Mesenchymal stem cell (in vitro differentiated cells and primary cell): ENCODE results near the gene SSNA1. TPM values are rescaled to one million over a fixed set of nuclear protein-coding genes. Genes with fewer than 3 reads are reported as not detected.
"Not testable (repeated sequence)": the region's sequence is repeated elsewhere in the genome, so short reads cannot be mapped to it uniquely, and the experiment has no call there.

Source experiments
- DNase-seq: peaks from one replicate; pipeline ENCODE4 v3.0.0-alpha.2; 2013
- H2AFZ ChIP-seq: one replicate; pipeline ENCODE4 v1.6.1; 2013; ENCODE audit warnings: low read depth, mild to moderate bottlenecking, control low read depth, inconsistent platforms, low read length, moderate library complexity
- H2AK5ac ChIP-seq: 2 replicates; pipeline ENCODE4 v1.6.1; 2013; ENCODE audit warnings: low read length, moderate library complexity, mild to moderate bottlenecking, inconsistent platforms; ENCODE audit not compliant: severe bottlenecking
- H2BK120ac ChIP-seq: one replicate; pipeline ENCODE4 v1.6.1; 2013; ENCODE audit warnings: low read depth, mild to moderate bottlenecking, inconsistent platforms, low read length, moderate library complexity
- H2BK12ac ChIP-seq, 2 experiments: one replicate each; pipeline ENCODE4 v1.6.1; 2013; ENCODE audit warnings: inconsistent platforms in 2 of 2, low read length in 2 of 2, mild to moderate bottlenecking in 2 of 2, moderate library complexity in 2 of 2, control low read depth in 1 of 2
- H2BK15ac ChIP-seq: one replicate; pipeline ENCODE4 v1.6.1; 2013; ENCODE audit warnings: mild to moderate bottlenecking, low read depth, inconsistent platforms; ENCODE audit not compliant: poor library complexity, severe bottlenecking
- H2BK5ac ChIP-seq: 2 replicates; pipeline ENCODE4 v1.6.1; 2013; ENCODE audit warnings: low read depth, mild to moderate bottlenecking, low read length, control low read depth, inconsistent platforms; ENCODE audit not compliant: poor library complexity, severe bottlenecking
- H3K14ac ChIP-seq, 2 experiments: one replicate each; pipeline ENCODE4 v1.6.1; 2013; ENCODE audit warnings: inconsistent platforms in 2 of 2, low read length in 2 of 2, control low read depth in 1 of 2, mild to moderate bottlenecking in 1 of 2, moderate library complexity in 1 of 2
- H3K18ac ChIP-seq, 2 experiments: one replicate each; pipeline ENCODE4 v1.6.1; 2013; ENCODE audit warnings: inconsistent platforms in 2 of 2, low read length in 2 of 2, control low read depth in 1 of 2, low read depth in 1 of 2, mild to moderate bottlenecking in 1 of 2
- H3K23ac ChIP-seq, 2 experiments: one replicate each; pipeline ENCODE4 v1.6.1; 2013; ENCODE audit warnings: inconsistent platforms in 2 of 2, low read length in 2 of 2, mild to moderate bottlenecking in 2 of 2, moderate library complexity in 2 of 2, control low read depth in 1 of 2
- H3K27ac ChIP-seq: 2 replicates; pipeline ENCODE4 v1.5.1; 2013; ENCODE audit warnings: mild to moderate bottlenecking, moderate library complexity, low read length, control low read depth, inconsistent platforms; ENCODE audit not compliant: poor library complexity, severe bottlenecking
- H3K27me3 ChIP-seq, 2 experiments: 2 replicates each; pipeline versions ENCODE4 v1.6.1 to v1.7.0; 2013; ENCODE audit warnings: low read length in 2 of 2, mild to moderate bottlenecking in 2 of 2, moderate library complexity in 2 of 2, control low read depth in 1 of 2, inconsistent platforms in 1 of 2; ENCODE audit not compliant: control insufficient read depth in 1 of 2, insufficient read depth in 1 of 2
- H3K36me3 ChIP-seq, 2 experiments: 2 replicates each; pipeline versions ENCODE4 v1.6.1 to v1.7.0; 2013; ENCODE audit warnings: low read length in 2 of 2, control low read depth in 1 of 2, inconsistent platforms in 1 of 2, low read depth in 1 of 2, mild to moderate bottlenecking in 1 of 2; ENCODE audit not compliant: insufficient read depth in 2 of 2, control insufficient read depth in 1 of 2
- H3K4ac ChIP-seq, 2 experiments: one replicate each; pipeline ENCODE4 v1.6.1; 2013; ENCODE audit warnings: inconsistent platforms in 2 of 2, low read length in 2 of 2, mild to moderate bottlenecking in 2 of 2, moderate library complexity in 2 of 2, control low read depth in 1 of 2, low read depth in 1 of 2
- H3K4me1 ChIP-seq: 2 replicates; pipeline ENCODE4 v1.6.1; 2013; ENCODE audit warnings: low read depth, low read length, control low read depth; ENCODE audit not compliant: control insufficient read depth, insufficient read depth
- H3K4me2 ChIP-seq: 2 replicates; pipeline ENCODE4 v1.6.1; 2013; ENCODE audit warnings: low read length, mild to moderate bottlenecking, inconsistent platforms; ENCODE audit not compliant: poor library complexity, severe bottlenecking
- H3K4me3 ChIP-seq, 2 experiments: 2 replicates each; pipeline versions ENCODE4 v1.5.1 to v1.7.0; 2013; ENCODE audit warnings: low read length in 2 of 2, mild to moderate bottlenecking in 2 of 2, control low read depth in 1 of 2, low read depth in 1 of 2; ENCODE audit not compliant: insufficient read depth in 1 of 2
- H3K79me1 ChIP-seq: replicated peaks from 2 replicates; pipeline ENCODE4 v1.6.1; 2013; ENCODE audit warnings: mild to moderate bottlenecking, control low read depth, low read length, inconsistent platforms; ENCODE audit not compliant: poor library complexity, severe bottlenecking
- H3K9ac ChIP-seq: 2 replicates; pipeline ENCODE4 v1.7.0; 2013; ENCODE audit warnings: mild to moderate bottlenecking, low read length, moderate library complexity
- H3K9me3 ChIP-seq: 2 replicates; pipeline ENCODE4 v1.7.0; 2013; ENCODE audit warnings: mild to moderate bottlenecking, low read length; ENCODE audit not compliant: control insufficient read depth
- H4K8ac ChIP-seq: one replicate; pipeline ENCODE4 v1.6.1; 2013; ENCODE audit warnings: inconsistent platforms, mild to moderate bottlenecking, low read length, moderate library complexity
- H4K91ac ChIP-seq: one replicate; pipeline ENCODE4 v1.6.1; 2013; ENCODE audit warnings: mild to moderate bottlenecking, low read length, inconsistent platforms
- WGBS: methylation state at CpG from one replicate; pipeline ENCODE4 v1.1.7; 2013; ENCODE audit warnings: mixed read lengths; 5-methylcytosine and 5-hydroxymethylcytosine counted together
- small RNA-seq: library from polyadenylated mRNA; stranded (forward); fragments of <200 nt; extraction: miRNeasy Mini kit (QIAGEN cat#:217004); gene quantifications from one replicate; pipeline ENCODE3, GENCODE V24; 2013; ENCODE audit warnings: low read depth

SSNA1 gene

DNA sequence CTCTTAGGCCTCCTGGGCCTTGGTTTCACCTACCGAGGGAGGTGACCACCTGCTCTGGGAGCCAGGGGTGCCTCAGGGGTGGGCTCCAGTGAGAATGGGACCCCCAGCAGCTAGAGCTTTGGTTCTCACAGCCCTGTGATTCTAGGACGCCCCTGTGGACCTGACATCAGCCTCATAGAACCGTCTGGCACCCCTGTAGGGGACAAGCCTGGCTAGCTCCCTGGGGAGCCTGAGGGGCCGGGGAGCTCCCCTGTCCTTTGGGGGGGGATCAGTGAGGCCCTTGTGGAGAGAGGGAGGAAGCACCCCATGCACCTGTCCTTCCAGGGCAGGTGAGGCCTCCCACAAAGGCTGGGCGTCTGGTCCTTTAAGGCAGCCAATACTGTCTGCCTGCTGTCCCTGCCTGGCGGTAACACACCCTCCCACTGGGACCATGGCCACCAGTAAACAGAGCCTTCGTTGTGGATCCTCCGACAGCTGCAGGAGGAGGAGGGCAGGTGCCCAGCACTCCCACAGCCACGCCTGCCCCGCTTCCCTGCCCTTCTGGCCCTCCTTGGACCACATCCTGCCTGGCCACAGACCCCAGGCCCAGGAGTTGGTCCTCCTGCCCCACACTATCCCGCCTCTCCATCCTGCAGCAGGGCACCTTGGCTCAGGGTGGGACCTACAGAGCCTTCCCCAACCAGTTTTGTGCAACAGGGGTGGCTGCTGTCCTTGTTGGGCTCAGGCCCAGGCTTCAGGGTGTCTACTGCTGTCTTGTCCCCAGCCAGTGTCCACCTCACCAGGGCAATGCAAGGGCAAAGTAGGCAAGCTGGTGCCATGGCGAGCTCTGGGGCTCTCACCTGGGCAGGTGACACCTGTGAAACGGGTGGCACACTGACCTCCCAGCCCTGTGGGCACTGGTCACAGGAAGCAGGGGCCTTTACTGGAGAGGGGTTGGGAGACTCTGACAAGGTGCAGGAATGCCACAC, 49.6 kb downstream of the SSNA1 start:
- Histone ChIP-seq H3K18ac (no peak overlapping the region), H2AFZ (no peak overlapping the region), H2BK120ac (no peak overlapping the region), H3K27me3 (peaks cover 0 to 23% of the 10 kb centered on the region in 2 experiments), H3K36me3 (peaks cover 14 to 17% of the 10 kb centered on the region in 2 experiments), H3K27ac (no peak overlapping the region), H3K14ac (peak overlapping the region in 1 of 2 experiments; percentile 9), H3K4ac (no peak overlapping the region), H3K23ac (peak overlapping the region in 1 of 2 experiments; percentile 23), H3K4me3 (peak overlapping the region in 1 of 2 experiments; percentile 54), H3K4me1 (peaks cover 43% of the 10 kb centered on the region), H2BK15ac (peak overlapping the region; percentile 6), H3K9ac (peak overlapping the region; percentile 32), H2AK5ac (peak overlapping the region; percentile 17), H4K8ac (no peak overlapping the region), H2BK5ac (no peak overlapping the region), H3K4me2 (no peak overlapping the region), H3K79me1 (peaks cover 21% of the 10 kb centered on the region), H3K9me3 (no peaks in the 10 kb centered on the region), H4K91ac (peak overlapping the region; percentile 70), H2BK12ac (peak overlapping the region in 1 of 2 experiments; percentile 84)
- WGBS = 85% methylated on average over 13 of the region's 13 CpGs
- DNase-seq = no peak

- H2BK15ac ChIP-seq, H3K4ac ChIP-seq, H3K18ac ChIP-seq, H4K91ac ChIP-seq, H3K14ac ChIP-seq, H3K23ac ChIP-seq, H2AFZ ChIP-seq, H3K9me3 ChIP-seq, H2AK5ac ChIP-seq, H2BK120ac ChIP-seq, H2BK12ac ChIP-seq, H4K8ac ChIP-seq: not testable (repeated sequence)
- peaks cover 55% of the 10 kb centered on the region for H3K4me1 ChIP-seq
- H3K4me3 ChIP-seq = peak overlapping the region; percentile 72 to 79
- H3K79me1 ChIP-seq = peaks cover 21% of the 10 kb centered on the region
- H3K4me2 ChIP-seq = peak overlapping the region; percentile 94
- 49% methylated on average over 24 of the region's 27 CpGs for WGBS
- H3K27me3 ChIP-seq = peaks cover 0 to 11% of the 10 kb centered on the region in 2 experiments
- DNase-seq = peak; percentile 25
- H3K36me3 ChIP-seq = peaks cover 24 to 25% of the 10 kb centered on the region in 2 experiments
- H3K27ac ChIP-seq = peak overlapping the region; percentile 35
- H2BK5ac ChIP-seq = peak overlapping the region; percentile 74
- H3K9ac ChIP-seq = peak overlapping the region; percentile 93
These were observed 51.2 kb downstream of the SSNA1 start for GRCh38 chr9:137239541-137240200.

Small RNAs within 50 kb of the gene (small RNA-seq; reads per million reads assigned to genes)
- not detected for gene MIR3621
